Metanephros (tissue), 1 donor: ENCODE measurements around the gene PTTG1IP. TPM values are rescaled to one million over a fixed set of nuclear protein-coding genes. Genes with fewer than 3 reads are reported as not detected.

Experiments
- total RNA-seq: library from RNA; depleted of rRNA; stranded (reverse); fragments of >200 nt; gene quantifications from one replicate; pipeline ENCODE4 v1.2.3, GENCODE V29; 2014

Gene PTTG1IP, protein sequence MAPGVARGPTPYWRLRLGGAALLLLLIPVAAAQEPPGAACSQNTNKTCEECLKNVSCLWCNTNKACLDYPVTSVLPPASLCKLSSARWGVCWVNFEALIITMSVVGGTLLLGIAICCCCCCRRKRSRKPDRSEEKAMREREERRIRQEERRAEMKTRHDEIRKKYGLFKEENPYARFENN
- total RNA-seq: 235 TPM

DNA sequence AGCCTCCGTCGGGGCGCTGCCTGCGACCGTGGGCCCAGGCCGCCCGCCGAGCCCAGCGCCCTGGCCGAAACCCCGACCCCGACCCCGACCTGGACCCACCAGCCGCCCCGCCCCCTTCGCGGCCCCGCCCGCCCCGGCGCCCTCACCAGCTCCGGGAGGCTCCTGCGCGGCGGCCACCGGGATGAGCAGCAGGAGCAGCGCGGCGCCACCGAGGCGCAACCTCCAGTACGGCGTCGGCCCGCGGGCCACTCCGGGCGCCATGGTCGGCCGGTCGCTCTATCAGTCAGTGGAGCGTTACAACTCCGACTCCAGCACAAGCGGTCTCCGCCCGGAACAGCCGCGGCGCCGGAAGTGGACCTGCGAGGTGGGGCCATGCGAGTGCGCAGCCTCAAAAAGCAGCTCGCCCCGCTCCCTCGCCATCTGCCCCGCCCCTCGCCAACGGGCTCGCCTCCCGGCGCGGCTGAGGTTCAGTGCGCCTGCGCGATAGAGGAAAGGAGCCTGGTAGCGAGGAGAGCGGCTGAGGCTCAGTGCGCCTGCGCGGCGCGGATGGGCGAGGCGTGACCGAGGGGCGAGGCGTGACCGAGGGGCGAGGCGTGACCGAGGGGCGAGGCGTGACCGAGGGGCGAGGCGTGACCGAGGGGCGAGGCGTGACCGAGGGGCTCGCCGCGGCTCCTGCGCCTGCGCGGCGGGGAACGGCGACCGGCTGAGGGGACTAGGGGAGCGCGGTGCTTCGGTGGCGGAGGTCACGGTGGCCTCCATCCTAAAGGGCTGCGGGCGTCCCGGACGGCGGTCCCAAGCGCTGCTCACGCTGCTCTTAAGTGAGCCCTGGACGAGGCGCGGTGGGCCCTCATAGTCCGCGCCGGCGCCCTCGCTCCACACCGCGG lies at the start of gene PTTG1IP:
Gene PTTG1IP, minus strand, starts transcription at position 335 of the 884 bp plus-strand sequence. Its CDS starts 74 bp downstream, at position 261.

DNA sequence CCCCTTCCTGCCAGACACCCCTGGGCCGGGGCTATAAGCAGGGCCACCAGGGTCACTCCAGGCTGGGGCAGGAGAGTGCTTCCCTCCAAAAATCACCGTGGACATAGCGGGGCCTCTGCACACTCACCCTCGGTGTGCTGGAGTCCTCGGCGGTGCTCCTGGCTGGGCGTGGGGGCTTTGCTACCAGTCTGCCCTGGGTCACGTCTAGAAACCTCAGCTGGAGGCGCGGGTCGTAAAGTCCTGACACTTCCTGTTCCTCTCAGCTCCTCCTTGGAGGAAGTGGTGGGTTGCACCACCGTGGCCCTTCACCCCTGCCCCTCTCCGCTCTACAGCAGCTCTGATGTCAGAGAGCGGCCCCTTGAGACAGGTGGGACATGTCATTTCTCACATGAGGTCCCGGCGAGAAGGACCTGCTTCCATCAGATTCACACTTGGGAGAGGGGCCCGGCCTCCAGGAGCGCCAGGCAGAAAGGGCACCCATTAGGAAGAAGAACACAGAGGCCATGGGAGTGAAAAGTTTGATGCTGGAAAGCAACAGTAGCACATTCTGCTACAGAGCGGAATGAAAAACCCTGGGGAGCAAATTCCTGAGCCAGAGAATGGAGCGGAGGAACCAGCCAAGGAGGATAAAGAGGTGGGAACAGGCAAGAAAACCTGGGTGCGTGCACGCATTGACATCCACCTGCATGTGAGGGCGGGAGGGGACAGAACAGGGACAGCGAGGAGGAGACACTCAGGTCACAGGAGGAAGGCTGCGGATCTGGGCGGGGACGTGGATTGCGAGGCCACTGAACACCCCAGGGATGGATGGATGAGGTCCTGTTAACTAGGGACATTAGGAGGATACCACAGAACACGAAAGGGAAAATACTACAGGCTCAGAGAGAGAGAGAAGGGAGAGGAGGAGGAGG lies 47.5 kb upstream of the PTTG1IP start, which contains the start of gene ITGB2:
Gene ITGB2, minus strand, starts transcription at position 206 of the 911 bp plus-strand sequence. CDS start 10,117 bp downstream, outside the sequence.

DNA sequence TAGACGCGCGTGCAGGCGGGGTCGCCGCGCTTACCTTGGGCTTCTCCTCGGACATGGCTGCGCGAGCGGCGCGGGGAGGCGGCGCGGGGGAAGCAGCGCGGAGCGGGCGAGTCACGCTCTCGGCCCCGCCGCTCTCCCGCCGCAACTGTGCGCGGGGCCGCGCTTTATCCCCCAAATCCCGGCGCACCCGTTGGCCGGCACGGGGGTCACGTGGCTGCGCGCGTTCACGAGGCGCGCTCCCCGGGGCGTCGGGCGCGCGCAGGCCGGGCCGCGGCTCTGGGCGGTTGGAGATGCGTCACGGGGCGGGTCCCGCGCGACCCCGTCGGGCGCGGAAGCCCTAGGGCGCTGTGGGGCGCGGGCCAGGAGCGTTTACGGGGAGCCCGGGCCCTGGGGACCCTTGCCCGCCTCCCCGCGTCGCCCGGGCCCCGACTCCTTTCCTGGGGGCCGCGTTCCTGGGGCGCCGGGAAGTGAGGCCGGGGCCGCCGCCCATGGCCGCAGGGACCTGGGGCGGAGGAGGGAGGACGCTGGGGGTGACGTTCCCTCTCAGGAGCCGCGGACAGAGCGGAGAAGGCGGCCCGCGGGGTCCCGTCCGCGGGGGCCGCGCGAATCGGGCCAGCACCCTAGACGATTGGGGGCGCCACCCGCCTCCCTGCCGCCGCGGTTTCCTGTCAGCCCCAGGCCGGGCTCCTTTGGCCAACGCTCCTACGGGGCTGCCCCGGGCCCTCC lies 55.4 kb downstream of the PTTG1IP start, which contains the start of gene SUMO3:
Gene SUMO3, minus strand, starts transcription at position 149 of the 726 bp plus-strand sequence. Its CDS starts 94 bp downstream, at position 55.

DNA sequence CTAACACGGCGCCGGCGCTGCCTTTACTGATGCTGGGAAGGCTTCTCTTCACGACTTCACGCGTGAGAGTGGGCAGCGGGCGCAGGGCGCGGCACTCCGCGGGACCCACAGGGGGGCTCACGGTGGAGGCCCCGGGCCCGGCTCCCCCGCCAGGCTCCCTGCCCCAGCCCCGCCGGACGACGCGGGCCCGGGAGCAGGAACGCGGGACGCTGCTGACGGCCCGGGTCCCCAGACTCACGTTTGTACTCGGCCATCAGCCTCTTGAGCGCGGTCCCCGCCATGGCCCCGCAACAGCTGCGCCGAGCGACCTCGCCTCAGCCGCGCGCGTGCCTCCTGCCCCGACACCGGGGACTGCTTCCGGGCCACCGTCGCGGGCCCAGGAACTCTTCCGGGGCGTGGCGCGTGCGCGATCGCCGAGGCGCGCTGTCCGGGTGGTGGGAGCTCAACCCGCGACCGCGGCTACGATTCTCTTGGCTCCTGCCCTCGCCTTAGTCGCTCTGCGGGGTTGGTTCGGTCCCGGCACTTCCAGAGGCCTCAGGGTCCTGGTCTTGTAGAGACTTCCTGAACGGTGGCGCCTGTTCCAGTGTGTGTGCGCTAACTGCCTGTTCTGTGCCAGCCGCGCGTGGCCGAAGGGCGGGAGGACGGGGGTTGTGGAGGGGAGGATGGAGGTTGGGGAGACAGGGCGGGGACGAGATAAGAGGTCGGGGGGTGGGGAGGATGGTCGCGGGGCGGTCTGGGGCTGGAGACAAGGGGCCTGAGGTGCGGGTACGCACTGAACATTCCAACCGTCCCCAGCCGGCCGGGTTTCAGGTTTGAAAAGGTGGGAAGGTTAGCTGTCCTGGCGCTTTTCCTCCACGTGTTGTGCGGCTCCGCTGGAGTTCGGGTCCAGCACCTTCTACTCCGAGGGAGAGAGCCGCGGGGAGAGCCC lies 71.8 kb downstream of the PTTG1IP start, which contains the start of gene UBE2G2:
Gene UBE2G2, minus strand, starts transcription at position 353 of the 928 bp plus-strand sequence. Its CDS starts 72 bp downstream, at position 281.

Other genes with a start within 250 kb of the PTTG1IP start
- not detected for gene KRTAP10-9, start 246.6 kb downstream of the PTTG1IP start, total RNA-seq
- gene KRTAP10-10, start 236.3 kb downstream of the PTTG1IP start, total RNA-seq: not detected
- not detected for gene KRTAP10-11, start 227.3 kb downstream of the PTTG1IP start, total RNA-seq
- gene KRTAP12-4, start 219.0 kb downstream of the PTTG1IP start, total RNA-seq: not detected
- not detected for gene KRTAP12-3, start 215.8 kb downstream of the PTTG1IP start, total RNA-seq
- gene KRTAP12-2, start 206.8 kb downstream of the PTTG1IP start, total RNA-seq: not detected
- not detected for gene KRTAP12-1, start 191.5 kb downstream of the PTTG1IP start, total RNA-seq
- gene KRTAP10-12, start 176.5 kb downstream of the PTTG1IP start, total RNA-seq: not detected
- gene TSPEAR, start 162.1 kb downstream of the PTTG1IP start, total RNA-seq: 0.53 TPM
- gene UBE2G2, start 71.9 kb downstream of the PTTG1IP start, total RNA-seq: 90.8 TPM
- gene SUMO3, start 55.6 kb downstream of the PTTG1IP start, total RNA-seq: 54.2 TPM
- gene ITGB2, start 47.2 kb upstream of the PTTG1IP start, total RNA-seq: 39.2 TPM
- 14.3 TPM for gene SLX9, start 66.3 kb upstream of the PTTG1IP start, total RNA-seq
- 22.9 TPM for gene ADARB1, start 200.9 kb upstream of the PTTG1IP start, total RNA-seq